ENCODE data around the gene ADARB1. TPM values are rescaled to one million over a fixed set of nuclear protein-coding genes. Genes with fewer than 3 reads are reported as not detected.

ADARB1 gene
- total and polyA plus RNA-seq, 8 donors = 3.2 to 33.9 (median 9.4) TPM

GRCh38 chr21:45147473-45148315, 73.3 kb downstream of the ADARB1 start:
- TF ChIP-seq CTCF (IDR thresholded peaks at IDR 0.05) = no peak
- no peak for TF ChIP-seq EP300 (IDR thresholded peaks at IDR 0.05)
- no peak for TF ChIP-seq POLR2AphosphoS5 (IDR thresholded peaks at IDR 0.05)
- TF ChIP-seq POLR2A (IDR thresholded peaks at IDR 0.05) = no peak
- no peak for DNase-seq
- no peak overlapping the region for H3K4me3 ChIP-seq
- no peak overlapping the region for H3K27ac ChIP-seq
- intact Hi-C loops (cut with DNase I; ENCODE audit: low total_unique reads) = loop anchor here (10.0 kb wide), 1 partner anchor 297 kb away; no protein-coding TSS in a partner anchor
- H3K27me3 ChIP-seq = no peaks in the 10 kb centered on the region
- H3K36me3 ChIP-seq = peaks cover 0 to 35% (median 23%) of the 10 kb centered on the region in 4 donors
- WGBS, 5 donors = 84 to 89% (median 86%) methylated on average over 30 of the region's 30 CpGs
- peaks cover 0 to 25% (median 15%) of the 10 kb centered on the region in 4 donors for H3K4me1 ChIP-seq
- H3K9me3 ChIP-seq = no peaks in the 10 kb centered on the region

- DNase-seq = no peak
- 85 to 92% (median 91%) methylated on average over 14 of the region's 14 CpGs for WGBS, 5 donors
- H3K27ac ChIP-seq = no peak overlapping the region
- H3K4me3 ChIP-seq = no peak overlapping the region
- peaks cover 0 to 30% (median 23%) of the 10 kb centered on the region in 4 donors for H3K36me3 ChIP-seq
- H3K9me3 ChIP-seq = no peaks in the 10 kb centered on the region
- H3K27me3 ChIP-seq = no peaks in the 10 kb centered on the region
- peaks cover 0 to 30% (median 18%) of the 10 kb centered on the region in 4 donors for H3K4me1 ChIP-seq
- no peak for TF ChIP-seq EP300 (IDR thresholded peaks at IDR 0.05)
- no peak for TF ChIP-seq CTCF (IDR thresholded peaks at IDR 0.05)
- no peak for TF ChIP-seq POLR2AphosphoS5 (IDR thresholded peaks at IDR 0.05)
- TF ChIP-seq POLR2A (IDR thresholded peaks at IDR 0.05) = no peak
- intact Hi-C loops (cut with DNase I; ENCODE audit: low total_unique reads) = loop anchor here (10.0 kb wide), 1 partner anchor 296 kb away; no protein-coding TSS in a partner anchor
Observed at GRCh38 chr21:45148316-45148990, 74.1 kb downstream of the ADARB1 start.

GRCh38 chr21:45149021-45149420, 74.6 kb downstream of the ADARB1 start:
- Histone ChIP-seq H3K27me3 (no peaks in the 10 kb centered on the region), H3K4me3 (no peak overlapping the region)
- intact Hi-C loops (cut with DNase I; ENCODE audit: low total_unique reads) = loop anchor here (10.0 kb wide), 1 partner anchor 296 kb away; no protein-coding TSS in a partner anchor

More at GRCh38 chr21:45149021-45149420, 74.6 kb downstream of the ADARB1 start:
- TF ChIP-seq POLR2AphosphoS5 (IDR thresholded peaks at IDR 0.05) = no peak
- TF ChIP-seq POLR2A (IDR thresholded peaks at IDR 0.05) = no peak
- no peak for TF ChIP-seq EP300 (IDR thresholded peaks at IDR 0.05)
- no peak for TF ChIP-seq CTCF (IDR thresholded peaks at IDR 0.05)
- peaks cover 0 to 35% (median 21%) of the 10 kb centered on the region in 4 donors for H3K4me1 ChIP-seq
- no peaks in the 10 kb centered on the region for H3K9me3 ChIP-seq
- no peak overlapping the region for H3K27ac ChIP-seq
- WGBS, 5 donors = 85 to 93% (median 90%) methylated on average over 5 of the region's 5 CpGs
- no peak for DNase-seq
- H3K36me3 ChIP-seq = peaks cover 0 to 27% (median 23%) of the 10 kb centered on the region in 4 donors

Data from stomach (tissue), 9 donors.